HG03159 (cell line): Measurements from ENCODE around the gene HNRNPA1.
"Not testable (repeated sequence)": the region's sequence is repeated elsewhere in the genome, so short reads cannot be mapped to it uniquely, and the experiment has no call there.

Source experiments
- ATAC-seq: cut with Tn5 transposase; IDR thresholded peaks from one replicate; pipeline ENCODE4 v1.9.1; 2021; ENCODE audit warnings: mild to moderate bottlenecking, moderate library complexity; ENCODE audit not compliant: unreplicated experiment

The HNRNPA1 gene

DNA sequence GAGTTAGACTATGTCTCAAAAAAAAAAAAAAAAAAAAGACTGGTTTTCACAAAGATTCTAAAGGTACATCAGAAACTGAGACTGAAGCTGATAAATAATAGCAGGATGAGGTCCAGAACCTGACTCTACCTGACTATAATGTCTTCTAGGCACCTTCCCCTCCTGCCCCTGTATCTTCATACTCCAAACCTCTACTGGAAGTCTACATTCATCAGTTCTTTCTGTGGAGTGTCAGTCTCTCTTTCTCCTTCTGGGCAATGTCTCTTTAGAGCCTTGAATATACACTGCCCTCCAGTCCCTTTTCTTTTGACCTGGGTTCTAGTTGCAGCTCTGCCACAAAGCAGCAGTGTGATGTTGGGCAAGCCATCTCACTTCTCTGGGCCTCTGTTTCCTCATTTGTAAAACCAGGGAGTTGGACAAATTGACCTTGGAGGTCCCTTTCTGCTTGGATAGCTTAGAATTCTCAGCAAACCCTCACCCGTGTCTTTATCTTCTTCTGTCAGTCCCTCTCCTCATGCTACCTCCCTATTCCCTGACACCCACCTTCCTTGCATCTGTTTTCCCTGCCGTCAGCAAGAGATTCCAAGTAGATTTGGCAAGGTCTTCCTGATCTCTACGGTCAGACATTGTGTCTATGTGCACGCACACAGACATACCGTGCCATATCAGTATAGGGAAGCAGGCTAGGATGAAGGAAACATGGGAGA is 16.0 kb downstream of the HNRNPA1 start:
- no peak for ATAC-seq

GRCh38 chr12:54298904-54299303 is 18.4 kb downstream of the HNRNPA1 start:
- no peak for ATAC-seq

GRCh38 chr12:54299515-54300224 is 19.1 kb downstream of the HNRNPA1 start:
- no peak for ATAC-seq

- ATAC-seq: no peak
Observed at GRCh38 chr12:54300225-54300731, 19.8 kb downstream of the HNRNPA1 start.

- no peak for ATAC-seq
Observed at GRCh38 chr12:54300732-54301427, 20.4 kb downstream of the HNRNPA1 start, which contains the start of gene NFE2. Gene NFE2 (minus strand): TSS chr12:54301015. CDS start chr12:54295248, 5,767 bp downstream.

GRCh38 chr12:54301428-54302048 is 21.0 kb downstream of the HNRNPA1 start:
- ATAC-seq: no peak

GRCh38 chr12:54303640-54304039 is 23.1 kb downstream of the HNRNPA1 start:
- ATAC-seq: no peak

DNA sequence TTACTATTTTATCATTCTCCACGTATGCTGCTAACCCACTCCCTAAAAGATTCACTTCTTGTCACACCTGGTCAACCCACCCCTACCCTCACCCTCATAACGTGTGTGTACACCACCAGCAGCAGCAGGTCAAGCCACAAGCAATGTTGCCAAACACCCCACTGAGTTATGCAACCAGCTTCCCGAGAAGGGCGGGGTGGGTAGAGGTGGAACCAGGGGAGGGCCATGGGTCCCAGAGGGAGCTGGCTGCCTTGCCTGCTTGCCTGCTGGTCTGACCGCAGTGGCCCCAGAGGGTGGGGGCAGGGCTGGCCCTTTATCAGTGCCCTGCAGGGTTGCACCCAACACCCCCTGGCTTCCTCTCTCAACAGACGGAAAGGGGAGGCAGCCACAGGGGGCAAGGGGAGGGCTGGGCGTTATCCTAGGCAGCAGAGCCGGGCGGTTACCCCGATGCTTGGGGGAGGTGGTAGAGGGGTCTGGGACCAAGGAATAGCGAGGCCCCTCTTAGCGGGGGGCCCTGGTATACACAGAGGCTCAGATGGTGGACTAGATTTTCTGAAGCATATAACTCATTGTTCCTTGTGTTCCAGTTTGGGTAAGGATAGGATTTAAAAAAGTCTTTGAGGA is 23.8 kb downstream of the HNRNPA1 start:
- no peak for ATAC-seq

DNA sequence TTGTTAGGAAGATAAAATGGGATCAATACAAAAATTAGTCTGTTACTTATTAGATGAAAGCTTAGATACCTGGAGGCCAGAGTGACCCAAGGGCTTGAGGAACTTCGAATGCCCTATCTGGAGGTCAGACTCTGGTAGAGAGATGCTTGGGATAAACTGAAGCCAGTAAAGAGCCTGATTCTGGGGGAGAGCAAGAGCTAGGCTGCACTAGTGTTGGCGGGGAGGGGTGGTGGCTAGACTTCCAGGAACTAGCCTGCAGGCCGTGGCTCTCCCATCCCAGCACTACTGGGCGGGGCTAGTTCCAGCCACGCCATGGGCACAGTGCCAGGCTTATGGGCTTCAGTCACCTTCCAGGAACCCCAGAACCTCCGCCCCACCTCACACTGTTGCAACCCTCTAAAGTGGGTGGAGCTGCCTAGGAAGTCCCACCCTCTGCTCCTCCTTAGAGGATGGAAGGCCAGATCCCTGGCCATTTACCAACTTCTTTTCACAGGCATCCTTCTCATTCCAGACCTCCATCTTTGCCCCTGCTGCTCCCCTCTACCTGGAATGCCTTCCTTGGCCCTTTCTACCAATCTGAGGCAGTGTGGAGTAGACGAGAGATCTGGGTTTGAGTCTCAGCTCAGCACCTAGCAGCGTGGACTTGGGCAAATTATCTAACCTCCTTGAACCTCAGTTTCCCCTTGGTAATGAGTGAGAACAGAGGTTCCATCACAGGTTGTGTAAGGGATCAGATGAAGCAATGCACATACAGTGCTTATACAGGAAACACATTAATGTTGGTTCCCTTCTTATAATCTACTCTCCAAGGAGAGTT is 26.6 kb downstream of the HNRNPA1 start:
- ATAC-seq: no peak

- no peak for ATAC-seq
Observed at GRCh38 chr12:54311051-54311450, 30.5 kb downstream of the HNRNPA1 start.

DNA sequence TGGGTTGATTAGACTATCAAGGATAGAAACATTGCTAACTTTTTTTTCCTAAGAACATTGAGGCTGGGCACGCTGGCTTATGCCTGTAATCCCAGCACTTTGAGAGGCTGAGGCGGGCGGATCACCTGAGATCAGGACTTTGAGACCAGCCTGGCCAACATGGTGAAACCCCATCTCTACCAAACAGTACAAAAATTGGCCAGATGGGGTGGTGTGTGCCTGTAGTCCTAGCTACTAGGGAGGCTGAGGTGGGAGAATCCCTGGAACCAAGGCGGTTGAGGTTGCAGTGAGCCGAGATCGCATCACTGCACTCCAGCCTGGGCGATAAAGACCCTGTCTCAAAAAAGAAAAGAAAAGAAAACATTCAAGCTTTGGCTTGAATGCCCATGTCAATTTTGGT is 31.8 kb downstream of the HNRNPA1 start:
- ATAC-seq: not testable (repeated sequence)

DNA sequence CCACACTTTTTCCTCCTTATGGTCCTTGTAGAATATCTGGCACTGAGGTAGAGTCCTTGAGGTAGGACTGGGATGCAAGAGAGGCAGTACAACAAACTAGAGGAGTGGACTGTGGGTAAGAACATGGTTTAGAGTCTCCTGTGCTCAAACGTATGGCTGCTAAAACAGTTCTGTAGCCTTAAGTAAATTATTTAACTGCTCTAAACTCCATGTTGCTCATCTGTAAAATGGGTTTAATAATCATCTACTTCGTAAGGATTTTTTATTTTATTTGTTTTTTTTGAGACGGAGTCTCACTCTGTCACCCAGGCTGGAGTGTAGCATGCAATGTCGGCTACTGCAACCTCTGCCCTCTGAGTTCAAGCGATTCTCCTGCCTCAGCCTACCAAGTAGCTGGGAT is 40.8 kb downstream of the HNRNPA1 start:
- no peak for ATAC-seq

DNA sequence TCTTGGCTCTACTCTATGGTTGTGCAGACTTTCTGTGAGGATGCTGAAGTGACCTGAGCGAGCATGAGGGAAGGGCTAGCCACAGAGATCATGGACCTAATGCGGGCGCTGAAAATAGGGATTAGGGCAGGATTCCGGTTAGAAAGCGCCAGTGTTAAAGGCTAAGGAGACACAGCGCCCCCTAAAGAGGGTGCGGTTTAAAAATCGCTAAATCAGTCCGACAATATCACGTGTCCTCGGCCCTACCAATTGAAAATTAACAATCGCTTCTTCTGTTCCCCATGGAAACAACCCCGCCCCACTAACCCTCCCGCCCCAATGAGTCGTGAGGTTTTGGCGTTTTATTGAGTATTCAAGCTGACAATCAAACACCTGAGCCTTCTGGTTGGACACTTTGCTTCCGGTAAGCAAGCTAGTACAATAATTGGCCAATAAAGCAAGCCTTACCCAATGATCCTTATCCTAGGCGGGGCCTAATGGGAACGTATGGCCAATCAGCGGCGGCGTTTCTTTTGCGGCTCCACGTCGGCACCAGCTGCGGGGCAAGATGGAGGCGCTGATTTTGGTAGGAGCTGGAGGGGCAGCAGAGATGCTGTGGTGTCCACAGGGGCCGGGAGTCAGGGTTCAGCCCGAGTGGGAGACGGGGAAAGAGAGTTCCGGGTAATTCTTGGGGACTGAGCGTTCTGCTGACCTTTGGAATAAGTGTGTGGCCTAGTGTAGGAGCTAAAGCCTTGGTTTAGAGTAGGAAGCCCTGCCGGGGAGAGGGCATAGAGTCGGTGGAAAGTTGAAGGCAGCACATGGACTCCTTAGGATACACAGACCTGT is 44.3 kb downstream of the HNRNPA1 start, which contains the start of gene COPZ1:
Gene COPZ1, plus strand, starts transcription at position 515 of the 825 bp plus-strand sequence. Its CDS starts 33 bp downstream, at position 548.
- ATAC-seq: peak; percentile 99

DNA sequence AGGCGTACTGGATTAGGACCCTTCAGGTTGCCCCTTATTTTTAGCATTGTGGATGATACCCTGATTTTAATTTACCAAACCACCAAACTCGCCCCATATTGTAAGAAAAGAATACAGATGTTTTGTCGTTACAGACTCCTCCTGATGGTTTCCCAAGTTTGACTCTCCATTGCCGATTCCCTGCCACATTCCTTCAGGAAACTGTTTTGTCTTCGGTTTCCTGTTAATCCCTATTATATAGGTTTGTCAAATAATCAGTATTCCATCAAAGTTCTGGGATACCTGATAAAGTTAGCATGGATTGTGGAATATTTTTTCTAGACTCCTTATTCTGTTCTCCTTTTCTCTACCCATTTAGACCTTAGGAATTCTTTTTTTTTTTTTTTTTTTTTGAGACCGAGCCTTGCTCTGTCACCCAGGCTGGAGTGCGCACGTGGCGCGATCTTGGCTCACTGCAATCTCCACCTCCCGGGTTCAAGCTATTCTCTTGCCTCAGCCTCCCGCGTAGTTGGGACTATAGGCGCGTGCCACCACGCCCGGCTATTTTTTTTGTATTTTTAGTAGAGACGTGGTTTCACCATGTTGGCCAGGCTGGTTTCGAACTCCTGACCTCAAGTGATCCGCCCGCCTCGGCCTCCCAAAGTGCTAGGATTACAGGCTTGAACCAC is 45.0 kb downstream of the HNRNPA1 start:
- not testable (repeated sequence) for ATAC-seq

- no peak for ATAC-seq
Observed at GRCh38 chr12:54328595-54329337, 48.2 kb downstream of the HNRNPA1 start.

- ATAC-seq: no peak
Observed at GRCh38 chr12:54329759-54330158, 49.2 kb downstream of the HNRNPA1 start.

DNA sequence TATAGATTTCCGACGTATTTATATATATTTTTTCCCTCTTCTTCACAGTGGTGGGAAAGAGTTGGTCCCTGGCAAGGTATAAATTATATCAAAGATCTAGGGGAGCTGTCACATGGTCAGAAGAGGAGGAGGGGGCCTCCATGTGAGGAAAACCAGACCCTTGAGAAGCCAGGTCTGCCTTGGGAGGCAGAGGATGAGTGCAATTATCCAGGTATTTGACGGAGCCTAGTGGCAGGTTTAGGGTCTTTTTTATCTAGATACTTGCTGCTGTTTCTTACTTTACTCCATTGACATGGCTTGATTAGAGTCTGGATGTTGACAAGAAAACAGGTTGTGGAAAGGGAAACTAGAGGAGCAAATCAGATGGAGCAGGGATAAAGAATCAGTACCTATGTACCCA is 49.9 kb downstream of the HNRNPA1 start:
- no peak for ATAC-seq

GRCh38 chr12:54331461-54331860 is 50.9 kb downstream of the HNRNPA1 start:
- ATAC-seq: no peak
